Esophagus (tissue), 2 donors: ENCODE data around the gene KCNJ11. TPM values are rescaled to one million over a fixed set of nuclear protein-coding genes. Genes with fewer than 3 reads are reported as not detected.

Source experiments
- H3K27ac ChIP-seq, 2 donors: one replicate each; pipeline ENCODE4 v1.5.1; 2013; ENCODE audit warnings: low read depth in 2 of 2, mild to moderate bottlenecking in 2 of 2, inconsistent platforms in 1 of 2, low read length in 1 of 2, moderate library complexity in 1 of 2
- H3K27me3 ChIP-seq, 2 donors: one replicate each; pipeline ENCODE4 v1.6.1; 2013; ENCODE audit warnings: low read length in 2 of 2, control low read depth in 1 of 2, mild to moderate bottlenecking in 1 of 2; ENCODE audit not compliant: insufficient read depth in 2 of 2, control insufficient read depth in 1 of 2
- H3K36me3 ChIP-seq, 2 donors: one replicate each; pipeline ENCODE4 v1.6.1; 2013; ENCODE audit warnings: low read length in 1 of 2; ENCODE audit not compliant: control insufficient read depth in 2 of 2, insufficient read depth in 2 of 2
- H3K4me1 ChIP-seq, 2 donors: one replicate each; pipeline ENCODE4 v1.6.1; 2013; ENCODE audit warnings: low read length in 1 of 2; ENCODE audit not compliant: control insufficient read depth in 2 of 2, insufficient read depth in 2 of 2
- H3K4me3 ChIP-seq, 2 donors: one replicate each; pipeline ENCODE4 v1.5.1; 2013; ENCODE audit warnings: low read length in 2 of 2, mild to moderate bottlenecking in 2 of 2, low read depth in 1 of 2, moderate library complexity in 1 of 2
- H3K9me3 ChIP-seq, 2 donors: one replicate each; pipeline ENCODE4 v1.6.1; 2013; ENCODE audit warnings: mild to moderate bottlenecking in 2 of 2, low read depth in 1 of 2, low read length in 1 of 2, moderate library complexity in 1 of 2; ENCODE audit not compliant: control insufficient read depth in 2 of 2, insufficient read depth in 1 of 2
- WGBS, 2 donors: extraction: QIAGEN DNeasy Blood & Tissue Kit; methylation state at CpG; one replicate each; pipeline ENCODE4 v1.1.7; 2013; 5-methylcytosine and 5-hydroxymethylcytosine counted together
- polyA plus RNA-seq, 2 donors: library from polyadenylated mRNA; stranded (reverse); fragments of 200-250 nt; gene quantifications; one replicate each; pipeline ENCODE4 v1.2.3, GENCODE V29; 2013
- donor health status: healthy with polysubstance abuse.
- donor health status: Bipolar disorder and iron deficiency.

The KCNJ11 gene
- polyA plus RNA-seq, 2 donors = 0.67 to 0.71 TPM

GRCh38 chr11:17401841-17402240 is 13.4 kb upstream of the KCNJ11 start:
- Histone ChIP-seq H3K36me3 (no peaks in the 10 kb centered on the region), H3K27me3 (no peaks in the 10 kb centered on the region), H3K9me3 (no peaks in the 10 kb centered on the region), H3K27ac (no peak overlapping the region), H3K4me3 (no peak overlapping the region), H3K4me1 (no peaks in the 10 kb centered on the region)
- whole genome bisulfite sequencing, 2 donors = 75 to 78% methylated on average over 8 of the region's 8 CpGs

- no peaks in the 10 kb centered on the region for H3K4me1 ChIP-seq
- no peaks in the 10 kb centered on the region for H3K9me3 ChIP-seq
- H3K27ac ChIP-seq = no peak overlapping the region
- WGBS, 2 donors = 83% methylated on average over 2 of the region's 2 CpGs
- no peaks in the 10 kb centered on the region for H3K36me3 ChIP-seq
- H3K4me3 ChIP-seq = no peak overlapping the region
- H3K27me3 ChIP-seq = no peaks in the 10 kb centered on the region
These were observed 12.9 kb upstream of the KCNJ11 start for GRCh38 chr11:17401316-17401715.

- Histone ChIP-seq H3K27ac (no peak overlapping the region), H3K9me3 (peaks cover 0 to 3% of the 10 kb centered on the region in 2 donors), H3K36me3 (no peaks in the 10 kb centered on the region), H3K27me3 (no peaks in the 10 kb centered on the region), H3K4me3 (no peak overlapping the region), H3K4me1 (no peaks in the 10 kb centered on the region)
- WGBS, 2 donors = 81 to 87% methylated on average over 19 of the region's 19 CpGs
These were observed 11.8 kb upstream of the KCNJ11 start for GRCh38 chr11:17400048-17400775.

GRCh38 chr11:17399236-17399635 is 10.8 kb upstream of the KCNJ11 start:
- Histone ChIP-seq H3K9me3 (peaks cover 0 to 3% of the 10 kb centered on the region in 2 donors), H3K4me3 (no peak overlapping the region), H3K4me1 (no peaks in the 10 kb centered on the region), H3K27ac (no peak overlapping the region), H3K36me3 (no peaks in the 10 kb centered on the region), H3K27me3 (no peaks in the 10 kb centered on the region)

GRCh38 chr11:17397311-17398002 is 9.0 kb upstream of the KCNJ11 start:
- Histone ChIP-seq H3K4me1 (no peaks in the 10 kb centered on the region), H3K36me3 (no peaks in the 10 kb centered on the region), H3K4me3 (no peak overlapping the region), H3K27me3 (no peaks in the 10 kb centered on the region), H3K9me3 (peaks cover 0 to 3% of the 10 kb centered on the region in 2 donors), H3K27ac (no peak overlapping the region)
- 91 to 92% methylated on average over 14 of the region's 14 CpGs for WGBS, 2 donors

GRCh38 chr11:17396598-17397310 is 8.3 kb upstream of the KCNJ11 start:
- H3K27me3 ChIP-seq = no peaks in the 10 kb centered on the region
- no peak overlapping the region for H3K27ac ChIP-seq
- H3K9me3 ChIP-seq = peaks cover 0 to 3% of the 10 kb centered on the region in 2 donors
- no peaks in the 10 kb centered on the region for H3K36me3 ChIP-seq
- 86 to 89% methylated on average over 22 of the region's 22 CpGs for WGBS, 2 donors
- no peak overlapping the region for H3K4me3 ChIP-seq
- no peaks in the 10 kb centered on the region for H3K4me1 ChIP-seq

GRCh38 chr11:17395978-17396377 is 7.5 kb upstream of the KCNJ11 start:
- no peaks in the 10 kb centered on the region for H3K27me3 ChIP-seq
- no peak overlapping the region for H3K4me3 ChIP-seq
- peaks cover 0 to 3% of the 10 kb centered on the region in 2 donors for H3K9me3 ChIP-seq
- H3K4me1 ChIP-seq = no peaks in the 10 kb centered on the region
- H3K27ac ChIP-seq = no peak overlapping the region
- 85 to 87% methylated on average over 6 of the region's 6 CpGs for WGBS, 2 donors
- no peaks in the 10 kb centered on the region for H3K36me3 ChIP-seq

GRCh38 chr11:17395554-17395961 is 7.1 kb upstream of the KCNJ11 start:
- Histone ChIP-seq H3K27ac (no peak overlapping the region), H3K27me3 (no peaks in the 10 kb centered on the region)
- WGBS, 2 donors = 90 to 92% methylated on average over 20 of the region's 20 CpGs

GRCh38 chr11:17394743-17395390 is 6.4 kb upstream of the KCNJ11 start:
- no peak overlapping the region for H3K4me3 ChIP-seq
- no peaks in the 10 kb centered on the region for H3K36me3 ChIP-seq
- peaks cover 0 to 3% of the 10 kb centered on the region in 2 donors for H3K9me3 ChIP-seq
- 85 to 88% methylated on average over 10 of the region's 10 CpGs for WGBS, 2 donors
- no peak overlapping the region for H3K27ac ChIP-seq
- H3K27me3 ChIP-seq = no peaks in the 10 kb centered on the region
- no peaks in the 10 kb centered on the region for H3K4me1 ChIP-seq

More at GRCh38 chr11:17395554-17395961, 7.1 kb upstream of the KCNJ11 start:
- Histone ChIP-seq H3K4me1 (no peaks in the 10 kb centered on the region), H3K4me3 (no peak overlapping the region), H3K9me3 (peaks cover 0 to 3% of the 10 kb centered on the region in 2 donors), H3K36me3 (no peaks in the 10 kb centered on the region)
